NCI-H82 treated with DMSO at 0.1 percent for 48 hours (cell line): ENCODE results near the gene MYH10.
A peak's percentile ranks its signal among the peaks of the same experiment; 100 is the strongest.
"Not testable (repeated sequence)": the region's sequence is repeated elsewhere in the genome, so short reads cannot be mapped to it uniquely, and the experiment has no call there.

Experiments used
- DNase-seq: peaks from one replicate; lab custom pipeline; 2025; ENCODE audit not compliant: unreplicated experiment; lab: John Stamatoyannopoulos, UW

MYH10 gene

DNA sequence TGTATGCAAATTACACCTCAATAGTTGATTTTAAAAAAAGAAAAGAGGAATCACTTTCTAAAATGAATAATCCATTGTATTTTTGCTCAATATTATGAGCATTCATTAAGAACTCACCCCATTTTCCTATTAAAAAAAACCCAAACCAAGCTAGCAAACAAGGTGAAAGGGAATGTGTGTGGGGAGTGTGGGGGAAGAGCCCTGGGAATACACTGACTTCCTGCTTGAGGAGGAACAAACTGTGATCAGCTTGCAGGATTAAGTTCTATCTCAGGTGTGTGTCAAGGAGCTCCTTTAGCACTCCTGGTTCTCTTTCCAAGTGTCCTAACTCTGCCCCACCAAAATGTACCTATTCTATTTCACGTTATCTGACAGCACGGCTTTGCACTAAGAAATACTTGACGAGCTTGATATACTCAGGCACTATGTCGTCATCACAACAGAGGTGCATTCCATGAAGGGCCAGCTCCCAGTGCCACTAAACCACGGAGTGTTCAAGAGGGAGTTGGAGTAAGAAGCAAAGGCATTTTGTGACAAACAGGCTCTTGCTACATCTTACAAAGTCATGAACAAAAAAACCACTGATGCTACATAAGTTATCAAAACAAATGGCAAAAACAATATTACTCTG lies 73.2 kb downstream of the MYH10 start:
- no peak for DNase-seq

DNA sequence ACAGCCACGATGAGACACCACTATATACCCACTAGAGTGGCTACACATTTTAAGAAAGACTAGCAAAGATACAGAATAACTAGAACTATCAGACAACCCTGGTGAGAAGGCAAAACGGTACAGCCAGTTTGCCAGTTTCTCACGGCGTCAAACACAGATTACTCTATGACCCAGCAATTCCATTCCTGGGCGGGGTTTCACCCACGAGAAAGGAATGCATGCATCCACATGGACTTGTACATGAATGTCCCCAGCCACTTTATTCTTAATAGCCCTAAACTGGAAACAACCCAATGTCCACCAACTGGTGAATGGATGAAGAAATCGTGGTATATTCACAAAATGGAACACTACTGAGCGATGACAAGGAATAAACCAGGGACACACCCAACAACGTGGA lies 74.5 kb downstream of the MYH10 start:
- DNase-seq = no peak

DNA sequence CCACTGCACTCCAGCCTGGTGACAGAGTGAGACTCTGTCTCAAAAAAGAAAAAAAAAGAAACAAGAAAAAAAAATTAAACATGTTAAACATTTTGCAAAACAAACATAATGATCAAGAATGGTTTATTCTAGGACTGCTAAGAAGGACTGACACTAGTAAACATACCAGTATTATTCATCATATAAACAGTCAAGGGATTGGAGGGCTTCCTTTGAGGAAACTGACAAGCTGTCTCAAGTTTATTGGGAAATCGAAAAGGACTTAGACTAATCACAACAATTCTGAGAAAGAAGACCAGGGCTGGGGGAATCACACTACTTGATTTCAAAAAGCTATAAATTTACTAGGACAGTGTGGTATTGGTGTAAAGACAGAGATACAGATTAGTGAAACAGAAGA lies 75.5 kb downstream of the MYH10 start:
- DNase-seq = no peak

DNA sequence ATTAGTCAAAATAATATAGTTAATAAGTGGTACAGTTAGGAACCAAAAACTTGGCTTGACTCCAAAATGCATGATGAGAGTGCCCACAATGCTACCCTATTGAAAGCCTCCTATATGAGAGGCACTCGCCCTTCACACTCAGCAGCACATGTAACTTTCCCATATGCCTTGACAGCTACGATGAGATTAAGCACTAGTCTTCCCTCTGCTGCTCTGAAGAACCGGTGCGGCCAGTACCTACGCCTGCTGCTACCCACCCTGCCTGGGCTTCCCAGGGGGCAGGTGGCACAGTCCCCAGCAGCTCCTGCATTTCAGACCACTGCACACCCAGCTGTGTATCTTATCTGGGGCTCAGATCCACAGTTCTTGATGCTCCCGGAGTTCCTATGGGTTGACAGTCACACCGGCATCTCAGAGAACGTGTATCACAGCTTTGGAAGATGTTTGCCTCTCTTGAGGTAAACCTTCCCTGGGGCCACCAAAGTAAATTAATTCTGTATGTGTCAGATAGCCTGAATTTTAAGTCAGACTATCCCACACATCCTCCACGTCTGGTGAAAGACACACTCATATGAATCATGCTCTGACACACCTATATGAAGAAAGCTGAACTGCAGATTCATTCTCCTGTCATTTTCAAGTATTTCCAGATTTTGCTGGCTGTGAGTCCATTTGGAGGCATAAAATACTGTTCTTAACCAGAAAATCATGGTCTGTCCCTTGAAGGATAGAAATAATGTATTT lies 77.8 kb downstream of the MYH10 start:
- peak; percentile 67 for DNase-seq

DNA sequence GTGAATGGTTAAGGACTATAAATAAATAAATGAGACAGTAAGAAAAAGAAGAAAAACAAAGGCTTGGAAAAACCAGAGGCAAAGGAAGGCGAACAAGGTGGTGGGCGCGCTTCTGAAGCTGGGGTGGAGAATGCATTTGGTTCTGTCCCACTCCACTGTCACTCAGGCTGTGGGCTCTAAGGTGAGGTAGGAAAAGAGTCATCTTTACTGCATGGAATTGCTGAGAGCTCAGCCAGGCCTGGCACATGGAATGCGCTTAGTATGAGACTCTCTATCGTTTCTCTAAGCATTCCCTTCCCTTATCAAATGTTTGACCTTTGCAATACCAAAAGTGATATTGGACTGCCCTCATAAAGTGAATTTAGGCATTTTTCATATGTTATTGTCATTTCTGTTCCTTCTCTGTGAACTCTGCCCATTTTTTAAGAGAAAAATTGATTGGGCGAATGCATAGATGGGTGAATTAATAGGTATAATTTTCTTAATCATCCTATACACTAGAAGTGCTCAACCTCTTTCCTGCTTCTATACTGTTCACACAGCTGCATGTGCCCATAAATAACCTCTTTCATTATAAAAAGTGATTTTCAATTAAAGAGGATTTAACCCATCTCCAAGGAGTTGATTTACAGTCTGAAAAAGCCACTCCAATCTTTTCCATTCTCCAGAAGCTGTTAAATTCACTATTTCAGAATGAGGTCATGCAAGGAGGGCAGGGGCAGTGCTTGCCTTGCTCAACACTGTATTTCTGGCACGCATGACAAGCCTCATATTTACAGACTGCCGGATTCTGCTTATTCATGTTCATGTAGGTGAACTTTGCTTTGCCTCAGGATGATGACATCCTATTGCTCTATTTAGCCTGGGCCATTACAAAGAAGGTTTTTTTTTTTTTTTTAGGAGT lies 87.7 kb downstream of the MYH10 start:
- no peak for DNase-seq

DNA sequence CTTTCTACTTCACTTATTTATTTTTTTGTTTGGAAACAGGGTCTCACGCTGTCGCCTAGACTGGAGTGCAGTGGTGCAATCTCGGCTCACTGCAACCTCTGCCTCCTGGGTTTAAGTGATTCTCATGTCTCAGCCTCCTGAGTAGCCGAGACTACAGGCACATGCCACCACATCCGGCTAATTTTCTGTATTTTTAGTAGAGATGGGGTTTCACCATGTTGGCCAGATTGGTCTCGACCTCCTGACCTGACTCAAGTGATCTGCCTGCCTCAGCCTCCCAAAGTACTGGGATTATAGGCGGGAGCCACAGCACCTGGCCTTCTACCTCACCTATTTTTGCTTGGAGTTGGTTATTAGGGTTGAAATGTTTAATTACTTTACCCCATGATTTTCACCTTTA lies 90.5 kb downstream of the MYH10 start:
- DNase-seq = not testable (repeated sequence)

DNA sequence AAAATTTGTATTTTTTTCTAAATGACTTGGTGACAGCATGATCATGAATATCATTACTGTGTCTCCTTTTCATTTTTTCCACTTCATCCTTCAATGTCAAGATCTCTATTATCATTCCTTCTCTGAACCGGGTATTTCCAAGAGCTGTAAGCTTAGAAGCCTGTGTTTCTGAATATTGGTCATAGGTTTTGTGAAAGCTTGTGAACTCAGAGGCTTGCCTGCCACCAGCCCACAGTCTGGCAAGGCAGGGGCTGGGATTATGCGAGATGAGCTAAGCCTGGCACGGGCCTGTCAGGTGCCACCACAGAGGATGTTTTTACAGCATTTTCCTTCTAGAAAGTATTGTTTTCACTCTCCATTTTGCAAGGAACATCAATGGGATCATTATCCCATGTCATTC lies 92.8 kb downstream of the MYH10 start:
- no peak for DNase-seq

DNA sequence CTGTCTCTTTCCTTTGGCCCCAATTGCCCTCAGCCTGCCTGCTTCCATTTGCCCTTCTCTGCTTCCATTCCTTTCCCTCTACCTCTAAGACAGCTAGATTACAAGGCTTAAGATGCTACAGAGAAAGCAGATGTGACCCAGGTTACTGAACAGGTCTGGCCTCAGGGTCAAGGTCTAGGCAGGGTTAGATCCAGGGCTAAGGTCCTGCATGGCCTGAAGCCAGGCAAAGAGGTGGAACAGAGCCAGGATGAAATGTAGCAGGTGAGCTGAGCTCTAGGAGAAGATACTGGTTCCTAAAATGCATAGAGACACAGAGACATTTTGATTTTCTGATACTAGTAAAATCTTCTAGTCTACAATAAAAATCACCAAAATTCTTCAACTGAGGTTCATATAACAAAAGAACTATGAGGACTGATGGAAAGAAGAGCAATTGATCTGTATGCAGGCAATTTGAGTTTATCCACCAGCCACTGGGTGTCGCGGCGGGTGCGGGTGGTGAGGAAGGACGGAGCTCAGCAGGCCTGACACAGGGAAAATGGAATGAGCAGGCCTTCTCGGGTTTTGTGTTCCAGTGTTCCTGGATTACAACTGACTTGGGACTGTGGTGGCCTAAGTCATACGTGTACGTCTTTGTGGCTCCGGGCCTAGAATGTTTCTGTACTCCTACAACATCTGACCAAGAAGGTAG lies 95.9 kb downstream of the MYH10 start:
- DNase-seq = no peak

DNA sequence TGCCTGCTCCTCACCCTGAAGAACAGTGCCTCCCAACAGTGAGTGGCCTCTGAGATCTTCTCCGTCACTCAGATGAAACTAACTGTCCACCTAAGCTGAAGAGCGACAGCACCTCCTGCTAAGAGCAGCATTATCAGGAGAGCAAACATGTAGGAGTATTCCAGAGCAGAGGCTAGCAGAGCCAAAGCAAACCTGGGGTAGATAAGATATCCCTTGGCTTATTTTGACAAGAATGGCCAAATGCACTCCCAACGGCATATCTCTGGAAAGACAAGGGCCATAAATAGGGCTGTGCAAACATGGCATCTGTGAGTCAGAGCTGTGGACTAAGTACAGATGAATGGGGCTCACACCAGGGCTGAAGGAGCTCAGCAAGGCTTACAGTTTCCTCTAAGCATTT lies 98.5 kb downstream of the MYH10 start:
- no peak for DNase-seq

DNA sequence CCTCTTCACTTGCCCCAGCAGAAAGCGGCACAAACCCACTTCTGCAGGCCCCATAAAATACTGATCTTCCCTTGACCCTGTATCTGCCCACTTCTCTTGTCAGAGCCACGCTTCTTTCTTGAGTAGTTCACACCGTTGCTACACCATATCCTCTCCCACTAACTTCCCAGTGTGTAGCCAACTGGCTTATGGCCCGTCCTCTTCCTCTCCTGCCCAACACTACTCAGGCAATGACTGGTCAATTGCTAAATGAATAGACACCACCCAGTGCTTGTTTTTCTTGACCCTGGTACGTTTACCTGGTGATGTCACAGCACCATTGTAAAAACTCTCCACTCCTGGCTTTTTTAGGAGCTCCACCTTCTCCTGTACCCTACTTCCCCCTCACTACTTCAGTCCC lies 107.9 kb downstream of the MYH10 start:
- no peak for DNase-seq

DNA sequence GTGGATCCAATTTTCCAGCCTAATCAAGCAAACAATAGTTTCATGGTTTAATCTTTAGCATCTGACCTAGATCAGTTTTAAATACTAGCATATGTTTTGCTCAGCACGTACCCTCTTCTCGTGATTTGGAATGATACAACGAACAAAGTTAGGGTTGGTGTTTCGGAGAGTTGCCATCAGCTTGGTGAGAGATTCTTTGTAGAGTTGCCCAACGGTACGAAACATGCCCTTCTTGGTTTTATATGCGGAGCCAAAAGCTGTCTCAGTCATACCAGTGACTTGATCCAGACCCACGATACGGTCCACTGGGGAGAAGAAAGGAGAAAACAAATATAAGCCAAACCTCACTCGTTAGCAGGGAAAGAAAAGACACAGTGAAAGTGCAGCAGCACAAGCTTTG lies 109.5 kb downstream of the MYH10 start:
- DNase-seq = no peak

DNA sequence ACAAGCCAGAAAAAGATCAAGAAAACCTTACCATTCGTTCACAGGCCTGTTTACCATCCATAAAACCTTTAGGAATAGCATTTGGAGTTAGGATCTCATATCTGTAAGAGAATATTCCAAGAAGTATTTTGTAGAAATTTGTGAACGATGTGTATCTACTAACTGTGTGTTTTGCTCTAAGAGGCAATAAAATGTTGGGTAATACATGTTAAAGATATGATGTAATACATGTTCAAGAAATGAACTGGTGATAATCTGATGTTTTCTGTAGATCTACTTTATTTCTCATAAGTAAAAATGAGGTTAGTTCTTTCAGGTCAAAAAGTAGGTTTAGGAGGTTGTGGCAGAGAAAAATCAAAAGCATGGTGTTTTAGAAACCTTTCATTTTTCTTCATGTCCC lies 111.7 kb downstream of the MYH10 start:
- DNase-seq = no peak

DNA sequence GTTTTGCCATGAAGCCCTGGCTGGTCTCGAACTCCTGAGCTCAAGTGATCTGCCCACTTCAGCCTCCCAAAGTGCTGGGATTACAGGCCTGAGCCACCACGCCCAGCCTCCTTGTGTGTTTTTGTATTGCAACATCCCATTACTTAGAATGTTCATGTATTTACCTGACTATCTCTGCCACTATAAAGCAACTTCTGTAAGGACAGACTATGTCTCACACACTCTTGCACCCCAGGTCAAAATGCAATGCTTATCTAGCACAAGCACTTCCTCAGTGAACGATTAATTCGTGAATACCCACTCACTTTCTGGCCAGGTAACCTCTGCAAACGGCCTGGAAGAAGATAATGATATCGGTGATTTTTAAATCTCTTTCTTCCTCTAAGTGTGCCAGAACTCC lies 112.2 kb downstream of the MYH10 start:
- DNase-seq = no peak

DNA sequence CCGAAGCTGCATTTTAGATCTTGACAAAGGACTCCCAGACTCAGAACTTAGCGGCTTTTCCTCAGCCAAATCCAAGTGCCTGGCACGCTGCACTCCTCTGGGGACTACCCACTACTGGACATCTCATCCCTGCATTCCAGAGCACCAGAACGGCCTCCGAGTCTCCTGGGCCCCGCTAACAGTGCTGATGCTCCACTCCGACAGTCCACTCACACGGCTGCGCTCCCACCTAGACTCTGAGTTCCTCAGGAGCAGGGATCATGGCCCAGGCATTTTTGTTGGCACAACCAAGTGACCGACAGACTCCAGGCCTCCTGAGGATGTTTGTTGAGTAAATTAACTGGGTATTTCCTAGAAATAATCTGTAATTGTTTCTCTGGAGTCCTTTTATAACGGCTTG lies 115.7 kb downstream of the MYH10 start:
- no peak for DNase-seq

DNA sequence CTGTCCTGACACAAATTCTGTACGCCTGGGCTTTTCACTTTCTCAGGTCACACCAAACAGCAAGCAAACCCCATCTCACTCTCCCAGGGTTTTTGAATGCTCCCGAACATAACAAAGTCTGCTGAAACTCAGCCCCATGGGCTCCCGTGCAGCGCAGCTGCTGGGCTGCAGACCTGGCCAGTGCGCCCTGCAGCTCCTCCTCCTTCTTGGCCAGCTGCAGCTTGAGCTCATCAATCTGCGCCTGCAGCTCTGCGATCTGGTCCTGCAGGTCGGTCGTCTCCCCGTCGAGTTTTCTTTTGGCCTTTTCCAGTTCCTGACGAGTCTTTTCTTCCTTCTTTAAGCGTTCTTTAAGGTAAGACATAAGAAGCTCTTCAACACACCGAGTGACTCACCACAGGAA lies 124.4 kb downstream of the MYH10 start:
- no peak for DNase-seq

DNA sequence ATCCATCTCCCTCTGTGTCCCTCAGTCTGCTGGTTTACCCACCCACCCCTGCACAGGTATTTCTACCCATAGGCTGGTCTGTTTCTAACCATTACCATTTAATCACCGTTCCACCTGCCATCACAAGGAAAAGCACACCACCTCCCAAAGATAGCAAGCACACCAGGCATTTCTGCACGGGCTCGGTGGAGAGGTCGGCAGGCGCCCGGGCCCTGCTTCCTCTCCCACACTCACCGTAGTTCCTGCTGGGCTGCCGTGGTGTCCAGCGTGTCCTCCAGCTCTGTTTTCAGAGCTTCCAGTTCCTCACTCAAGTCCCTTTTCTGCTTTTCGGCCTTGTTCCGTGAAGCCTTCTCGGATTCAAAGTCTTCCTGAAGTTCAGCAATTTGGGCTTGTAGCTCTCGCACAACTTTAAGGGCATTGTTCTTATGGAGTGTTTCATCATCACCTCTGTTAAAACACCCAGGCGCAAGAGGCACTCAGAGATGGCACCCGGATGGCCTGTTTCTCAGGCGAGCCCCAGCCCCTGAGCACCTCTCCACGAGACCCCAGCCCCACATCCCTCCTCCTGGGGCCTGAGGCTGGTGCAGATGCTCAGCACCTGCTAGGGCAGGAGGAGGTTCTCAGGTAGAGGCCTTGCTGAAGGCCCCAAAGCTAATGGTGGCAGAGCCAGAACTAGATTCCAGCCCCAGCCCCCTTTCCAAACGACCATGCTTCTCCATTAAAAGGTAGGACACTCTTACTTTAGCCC lies 125.9 kb downstream of the MYH10 start:
- no peak for DNase-seq

DNA sequence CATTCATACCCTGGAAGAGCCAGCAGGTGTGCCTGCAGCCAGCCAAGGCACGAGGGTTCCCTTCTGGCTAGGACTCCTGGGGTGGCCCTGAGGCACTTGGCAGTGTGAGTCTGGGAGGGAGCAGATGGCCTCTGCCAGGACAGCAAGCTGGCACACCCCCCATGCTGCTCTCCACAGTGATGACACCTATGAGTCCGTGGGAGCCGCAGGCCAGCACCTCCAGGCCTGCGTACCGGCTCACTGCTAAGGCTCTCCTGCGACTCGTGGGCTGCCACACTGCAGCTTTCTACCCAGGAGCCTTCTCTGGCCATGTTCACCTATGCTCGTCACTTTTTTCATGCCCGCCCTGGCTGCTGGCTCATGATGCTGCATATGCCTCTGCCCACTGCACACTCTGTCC lies 126.7 kb downstream of the MYH10 start:
- no peak for DNase-seq

DNA sequence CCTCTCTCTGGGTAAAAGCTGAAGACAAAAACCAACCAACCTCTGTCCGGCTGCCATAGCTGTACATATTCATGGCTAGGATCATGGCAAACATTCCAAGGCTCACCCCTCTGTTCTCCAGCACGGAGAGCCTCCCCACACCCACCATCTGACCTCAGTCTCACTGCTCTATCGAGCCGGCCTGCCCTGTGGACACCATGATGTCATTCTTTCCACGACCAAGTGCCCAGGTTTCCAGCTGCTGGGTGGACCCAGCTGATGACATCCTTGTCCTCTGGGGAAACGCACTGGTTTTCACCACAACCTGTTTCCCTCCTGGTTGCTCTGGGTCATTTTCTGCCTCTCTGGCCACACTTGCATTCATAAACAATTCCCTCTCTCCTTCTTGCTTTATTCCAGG lies 127.2 kb downstream of the MYH10 start:
- no peak for DNase-seq

DNA sequence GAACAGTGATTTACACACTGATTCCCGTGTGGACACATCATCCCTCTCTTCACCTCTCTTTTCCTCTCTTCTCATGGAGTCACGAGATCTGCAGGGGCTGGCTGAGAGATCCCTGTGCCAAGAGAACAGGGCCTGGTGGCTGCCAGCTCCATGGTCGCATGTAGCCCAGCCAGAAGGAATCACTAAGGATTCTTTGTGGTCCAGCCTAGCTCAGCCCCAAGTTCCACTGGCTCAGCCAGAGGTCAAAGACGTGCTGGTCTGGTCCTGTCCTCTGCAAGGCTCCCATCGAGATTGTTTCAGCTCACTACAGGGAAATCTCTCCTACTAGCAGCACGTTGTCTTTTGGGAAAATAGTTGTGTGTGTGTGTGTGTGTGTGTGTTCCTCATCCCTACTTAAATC lies 128.4 kb downstream of the MYH10 start:
- DNase-seq = no peak

DNA sequence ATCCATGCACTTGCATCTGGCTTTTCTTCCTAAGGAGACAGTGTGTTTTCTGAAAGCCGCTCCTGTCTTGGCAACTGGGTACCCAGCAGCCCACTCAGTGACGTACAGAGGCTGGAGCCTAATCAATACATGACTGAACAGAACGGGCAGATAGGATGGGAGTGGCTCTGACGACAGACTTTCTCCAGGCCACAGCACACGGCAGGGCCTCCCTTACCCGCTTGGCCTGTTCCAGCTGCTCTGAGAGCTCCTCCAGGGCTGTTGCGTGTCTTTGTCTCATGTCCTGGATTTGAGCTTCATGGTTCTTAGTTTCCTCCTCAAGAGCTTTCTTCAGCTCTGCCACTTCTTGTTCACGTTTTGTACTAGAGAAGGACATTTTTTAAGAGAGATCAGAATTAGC lies 129.9 kb downstream of the MYH10 start:
- DNase-seq = no peak

DNA sequence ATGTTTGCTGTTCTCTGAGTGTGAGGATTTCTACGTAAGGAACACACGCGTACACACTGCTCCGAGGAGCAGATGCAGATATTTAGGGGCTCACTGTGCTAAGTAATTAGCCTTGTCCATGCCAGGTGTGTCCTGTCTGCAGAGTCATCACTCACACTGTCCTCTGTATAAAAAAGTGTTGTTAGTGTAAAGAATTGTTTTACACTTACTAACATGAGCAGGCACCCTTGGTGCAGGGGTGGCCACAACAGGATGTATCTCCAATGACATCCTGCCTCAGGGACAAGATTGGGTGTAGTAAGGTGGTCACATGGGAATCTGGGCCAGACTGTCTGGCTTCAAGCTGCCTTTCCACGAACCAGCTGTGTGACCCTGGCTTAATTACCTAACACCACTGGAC lies 130.9 kb downstream of the MYH10 start:
- DNase-seq = no peak
